ENCODE measurements around the gene CHST9. TPM values are rescaled to one million over a fixed set of nuclear protein-coding genes. Genes with fewer than 3 reads are reported as not detected.

CHST9 gene
- total RNA-seq, 1 experiment from 2014 or later, result 19.2 TPM

DNA sequence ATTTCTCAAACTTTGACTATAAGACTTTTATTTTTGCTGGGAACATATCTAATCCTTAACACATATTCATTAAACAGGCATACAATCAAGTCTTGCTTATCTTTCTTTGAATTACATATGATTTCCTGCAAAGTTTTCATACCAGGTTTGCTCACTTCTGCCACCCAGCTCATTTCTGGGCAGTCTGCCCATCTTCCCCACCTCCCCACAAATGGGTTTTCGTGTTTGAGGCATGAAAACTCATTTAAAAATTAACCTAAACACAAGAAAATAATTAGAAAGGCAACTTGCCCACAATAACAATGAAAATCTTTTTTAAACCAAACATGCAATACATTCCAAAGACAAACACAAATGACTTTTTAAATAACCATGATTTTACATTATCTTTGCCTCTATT is 3.4 kb downstream of the CHST9 start:
- ChIA-PET CTCF (no interaction called here), POLR2A (no interaction called here)
- ATAC-seq, result no peak
- no peak overlapping the region for H3K27ac Mint-ChIP-seq
- no peak for DNase-seq (ENCODE audit: low spot score)
- H3K9me3 Mint-ChIP-seq, result no peaks in the 10 kb centered on the region
- H3K4me1 Mint-ChIP-seq, result peaks cover 58% of the 10 kb centered on the region
- TF ChIP-seq NFYB (CRISPR knock-in tag; conservative IDR thresholded peaks at IDR 0.05; ENCODE audit: low read depth) (no peak), KAT7 (CRISPR knock-in tag; IDR thresholded peaks at IDR 0.05; ENCODE audit: borderline replicate concordance) (no peak), ETV6 (CRISPR knock-in tag; IDR thresholded peaks at IDR 0.05) (no peak), IRF2 (CRISPR knock-in tag; IDR thresholded peaks at IDR 0.05; ENCODE audit: borderline replicate concordance, low read depth) (no peak), ZNF671 (CRISPR knock-in tag; IDR thresholded peaks at IDR 0.05) (no peak), SMAD3 (CRISPR knock-in tag; IDR thresholded peaks at IDR 0.05; ENCODE audit: borderline replicate concordance) (no peak), ZNF423 (CRISPR knock-in tag; IDR thresholded peaks at IDR 0.05) (no peak), EMX1 (CRISPR knock-in tag; IDR thresholded peaks at IDR 0.05) (no peak), TP53 (CRISPR knock-in tag; IDR thresholded peaks at IDR 0.05) (no peak)
- TF ChIP-seq, protein P1, sequence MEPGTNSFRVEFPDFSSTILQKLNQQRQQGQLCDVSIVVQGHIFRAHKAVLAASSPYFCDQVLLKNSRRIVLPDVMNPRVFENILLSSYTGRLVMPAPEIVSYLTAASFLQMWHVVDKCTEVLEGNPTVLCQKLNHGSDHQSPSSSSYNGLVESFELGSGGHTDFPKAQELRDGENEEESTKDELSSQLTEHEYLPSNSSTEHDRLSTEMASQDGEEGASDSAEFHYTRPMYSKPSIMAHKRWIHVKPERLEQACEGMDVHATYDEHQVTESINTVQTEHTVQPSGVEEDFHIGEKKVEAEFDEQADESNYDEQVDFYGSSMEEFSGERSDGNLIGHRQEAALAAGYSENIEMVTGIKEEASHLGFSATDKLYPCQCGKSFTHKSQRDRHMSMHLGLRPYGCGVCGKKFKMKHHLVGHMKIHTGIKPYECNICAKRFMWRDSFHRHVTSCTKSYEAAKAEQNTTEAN (CRISPR knock-in tag; IDR thresholded peaks at IDR 0.05), result no peak
- H3K27me3 Mint-ChIP-seq (ENCODE audit: low read depth), result peaks cover 3% of the 10 kb centered on the region; the same call in 1 of the 2 replicates
- H3K4me3 Mint-ChIP-seq, result no peak overlapping the region
- H3K36me3 Mint-ChIP-seq, result no peaks in the 10 kb centered on the region

DNA sequence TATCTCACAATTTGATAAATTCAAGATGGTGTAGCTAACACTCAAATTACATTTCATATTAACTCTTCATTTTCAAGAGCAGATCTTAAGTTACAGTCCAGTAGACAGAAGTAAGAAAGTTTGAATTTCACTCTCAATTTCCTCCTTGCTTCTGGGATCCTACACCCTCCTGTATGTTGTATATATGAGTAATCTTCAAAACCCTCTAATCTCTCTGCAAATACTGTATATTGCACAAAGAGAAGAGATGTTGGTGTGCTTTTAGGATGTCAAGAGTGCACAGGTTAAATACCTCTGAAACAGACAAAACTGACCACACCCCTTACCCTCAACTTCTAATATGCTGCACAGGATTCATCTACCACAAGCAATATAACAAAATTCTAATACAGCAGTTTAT is 6.7 kb downstream of the CHST9 start:
- Mint-ChIP-seq H3K27ac (no peak overlapping the region), H3K4me3 (no peak overlapping the region), H3K9me3 (no peaks in the 10 kb centered on the region), H3K27me3 (ENCODE audit: low read depth) (no peaks in the 10 kb centered on the region), H3K36me3 (no peaks in the 10 kb centered on the region), H3K4me1 (peaks cover 63% of the 10 kb centered on the region)
- CTCF ChIA-PET, result no interaction called here
- TF ChIP-seq ATF1 (CRISPR knock-in tag; IDR thresholded peaks at IDR 0.05), result no peak
- no peak for TF ChIP-seq JUN (CRISPR knock-in tag; IDR thresholded peaks at IDR 0.05)
- TF ChIP-seq, protein P1 (CRISPR knock-in tag; IDR thresholded peaks at IDR 0.05), result no peak
- no peak for TF ChIP-seq NFYB (CRISPR knock-in tag; conservative IDR thresholded peaks at IDR 0.05; ENCODE audit: low read depth)
- TF ChIP-seq, protein P2, sequence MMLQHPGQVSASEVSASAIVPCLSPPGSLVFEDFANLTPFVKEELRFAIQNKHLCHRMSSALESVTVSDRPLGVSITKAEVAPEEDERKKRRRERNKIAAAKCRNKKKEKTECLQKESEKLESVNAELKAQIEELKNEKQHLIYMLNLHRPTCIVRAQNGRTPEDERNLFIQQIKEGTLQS (CRISPR knock-in tag; conservative IDR thresholded peaks at IDR 0.05), result no peak
- TF ChIP-seq ZNF232 (CRISPR knock-in tag; IDR thresholded peaks at IDR 0.05), result no peak
- TF ChIP-seq, protein P3, sequence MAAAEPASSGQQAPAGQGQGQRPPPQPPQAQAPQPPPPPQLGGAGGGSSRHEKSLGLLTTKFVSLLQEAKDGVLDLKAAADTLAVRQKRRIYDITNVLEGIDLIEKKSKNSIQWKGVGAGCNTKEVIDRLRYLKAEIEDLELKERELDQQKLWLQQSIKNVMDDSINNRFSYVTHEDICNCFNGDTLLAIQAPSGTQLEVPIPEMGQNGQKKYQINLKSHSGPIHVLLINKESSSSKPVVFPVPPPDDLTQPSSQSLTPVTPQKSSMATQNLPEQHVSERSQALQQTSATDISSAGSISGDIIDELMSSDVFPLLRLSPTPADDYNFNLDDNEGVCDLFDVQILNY (CRISPR knock-in tag; IDR thresholded peaks at IDR 0.05), result no peak
- TF ChIP-seq TCF7 (CRISPR knock-in tag; IDR thresholded peaks at IDR 0.05; ENCODE audit: low read depth), result no peak
- TF ChIP-seq FOXP1 (CRISPR knock-in tag; IDR thresholded peaks at IDR 0.05; ENCODE audit: borderline replicate concordance), result no peak
- TF ChIP-seq ZNF416 (CRISPR knock-in tag; IDR thresholded peaks at IDR 0.05), result no peak
- TF ChIP-seq CREM (CRISPR knock-in tag; IDR thresholded peaks at IDR 0.05), result no peak
- TF ChIP-seq CBFB (CRISPR knock-in tag; IDR thresholded peaks at IDR 0.05; ENCODE audit: low read depth), result no peak
- TF ChIP-seq, protein P4, sequence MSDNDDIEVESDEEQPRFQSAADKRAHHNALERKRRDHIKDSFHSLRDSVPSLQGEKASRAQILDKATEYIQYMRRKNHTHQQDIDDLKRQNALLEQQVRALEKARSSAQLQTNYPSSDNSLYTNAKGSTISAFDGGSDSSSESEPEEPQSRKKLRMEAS (CRISPR knock-in tag; IDR thresholded peaks at IDR 0.05), result no peak
- DNase-seq (ENCODE audit: low spot score), result no peak
- POLR2A ChIA-PET, result no interaction called here
- no peak for ATAC-seq

DNA sequence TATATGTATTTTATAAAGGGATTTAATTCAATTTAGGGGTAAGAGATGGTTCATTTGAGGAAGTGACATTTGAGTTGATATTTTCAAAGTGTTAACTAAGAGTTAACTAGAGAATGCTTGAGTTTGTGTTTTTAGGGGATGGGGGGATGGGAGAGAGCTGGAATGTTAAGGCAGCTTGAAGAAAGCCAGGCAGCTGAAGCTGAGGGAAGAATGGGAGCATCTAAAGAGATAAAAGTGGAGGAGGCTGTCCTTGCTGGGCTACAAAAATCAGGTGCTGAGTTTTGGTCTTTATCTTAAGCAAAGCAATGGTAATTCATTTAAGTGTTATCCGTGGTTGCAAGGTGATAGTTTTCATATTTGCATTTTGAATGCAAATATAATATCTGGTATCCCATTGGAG is 9.2 kb downstream of the CHST9 start:
- peak overlapping the region; percentile 54 for H3K4me3 Mint-ChIP-seq
- ChIA-PET CTCF (interaction anchor here (0.6 to 1.4 kb wide), 3 partner anchors 13 to 430 kb away, joined by 4 to 7 read pairs (median 5); no protein-coding TSS in a partner anchor), POLR2A (no interaction called here)
- TF ChIP-seq, protein P1 (CRISPR knock-in tag; IDR thresholded peaks at IDR 0.05), result no peak
- TF ChIP-seq ZNF423 (CRISPR knock-in tag; IDR thresholded peaks at IDR 0.05), result no peak
- TF ChIP-seq, protein P2 (CRISPR knock-in tag; conservative IDR thresholded peaks at IDR 0.05), result no peak
- TF ChIP-seq, protein P5, sequence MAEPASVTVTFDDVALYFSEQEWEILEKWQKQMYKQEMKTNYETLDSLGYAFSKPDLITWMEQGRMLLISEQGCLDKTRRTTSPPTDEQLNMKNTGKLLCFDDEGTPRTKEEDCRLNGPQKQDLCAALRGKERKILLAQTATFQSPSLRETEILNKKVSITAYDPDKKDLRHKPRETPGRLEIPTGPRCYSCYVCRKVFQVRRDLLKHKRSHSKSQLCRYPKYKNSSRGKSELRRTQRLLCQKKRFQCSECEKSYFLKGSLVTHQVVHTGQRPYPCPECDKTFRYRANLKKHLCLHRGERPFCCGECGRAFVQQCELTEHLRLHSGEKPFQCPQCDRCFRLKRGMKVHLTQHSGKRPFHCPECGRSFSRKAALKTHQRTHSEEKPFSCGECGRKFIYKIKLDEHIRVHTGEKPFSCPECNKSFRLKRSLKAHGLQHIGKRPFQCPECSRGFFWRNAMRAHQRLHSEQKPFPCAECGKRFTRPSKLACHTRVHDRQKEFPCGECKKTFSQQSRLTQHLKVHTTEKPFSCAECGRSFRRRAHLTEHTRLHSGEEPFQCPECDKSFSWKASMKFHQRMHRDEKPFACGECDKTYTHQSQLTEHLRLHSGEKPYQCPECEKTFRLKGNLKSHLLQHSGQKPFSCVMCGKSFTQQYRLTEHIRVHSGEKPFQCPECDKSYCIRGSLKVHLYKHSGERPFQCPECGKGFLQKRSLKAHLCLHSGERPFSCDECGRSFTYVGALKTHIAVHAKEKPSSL (CRISPR knock-in tag; conservative IDR thresholded peaks at IDR 0.05), result no peak
- no peak for TF ChIP-seq ZNF232 (CRISPR knock-in tag; IDR thresholded peaks at IDR 0.05)
- no peak for TF ChIP-seq SMAD3 (CRISPR knock-in tag; IDR thresholded peaks at IDR 0.05; ENCODE audit: borderline replicate concordance)
- TF ChIP-seq, protein P6, sequence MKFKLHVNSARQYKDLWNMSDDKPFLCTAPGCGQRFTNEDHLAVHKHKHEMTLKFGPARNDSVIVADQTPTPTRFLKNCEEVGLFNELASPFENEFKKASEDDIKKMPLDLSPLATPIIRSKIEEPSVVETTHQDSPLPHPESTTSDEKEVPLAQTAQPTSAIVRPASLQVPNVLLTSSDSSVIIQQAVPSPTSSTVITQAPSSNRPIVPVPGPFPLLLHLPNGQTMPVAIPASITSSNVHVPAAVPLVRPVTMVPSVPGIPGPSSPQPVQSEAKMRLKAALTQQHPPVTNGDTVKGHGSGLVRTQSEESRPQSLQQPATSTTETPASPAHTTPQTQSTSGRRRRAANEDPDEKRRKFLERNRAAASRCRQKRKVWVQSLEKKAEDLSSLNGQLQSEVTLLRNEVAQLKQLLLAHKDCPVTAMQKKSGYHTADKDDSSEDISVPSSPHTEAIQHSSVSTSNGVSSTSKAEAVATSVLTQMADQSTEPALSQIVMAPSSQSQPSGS (CRISPR knock-in tag; IDR thresholded peaks at IDR 0.05; ENCODE audit: borderline replicate concordance, low read depth), result no peak

More for the DNA sequence above, 9.2 kb downstream of the CHST9 start:
- Mint-ChIP-seq H3K36me3 (no peaks in the 10 kb centered on the region), H3K27ac (peak overlapping the region; percentile 94), H3K27me3 (ENCODE audit: low read depth) (no peaks in the 10 kb centered on the region), H3K4me1 (peaks cover 46% of the 10 kb centered on the region), H3K9me3 (no peaks in the 10 kb centered on the region)
- DNase-seq (ENCODE audit: low spot score) (no peak), ATAC-seq (peak; percentile 88)

All from WTC11 (cell line).